ENCODE data around the gene DSG1.
"Not testable (repeated sequence)": the region's sequence is repeated elsewhere in the genome, so short reads cannot be mapped to it uniquely, and the experiment has no call there.

The DSG1 gene

DNA sequence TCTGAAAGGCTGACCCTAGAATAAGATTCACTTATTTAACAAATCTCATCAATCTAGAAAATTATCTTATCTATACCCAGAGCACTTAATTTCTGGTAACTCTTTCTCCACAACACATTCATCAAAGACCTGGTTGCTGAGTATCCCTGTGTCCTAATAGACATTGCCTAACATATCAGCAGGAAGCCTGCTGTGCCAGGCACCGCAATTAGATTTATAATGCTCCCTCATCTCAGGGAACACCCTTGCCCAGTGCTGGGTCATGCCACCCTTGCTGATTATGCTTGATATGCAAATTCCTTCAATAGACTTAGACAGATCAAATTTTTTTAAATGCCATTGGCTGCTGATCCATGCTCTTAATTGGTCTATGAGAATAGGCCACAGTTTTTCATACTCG is 3.8 kb downstream of the DSG1 start:
- Histone ChIP-seq H3K4me3 (no peak overlapping the region), H3K9me3 (replicated peaks in 1 of 11) (no peaks in the 10 kb centered on the region), H4K20me1 (no peaks in the 10 kb centered on the region), H3K27ac (no peak overlapping the region), H3K9ac (no peak overlapping the region), H3K27me3 (no peaks in the 10 kb centered on the region), H3K4me1 (no peaks in the 10 kb centered on the region), H3K36me3 (no peaks in the 10 kb centered on the region), H3K4me2 (no peak overlapping the region)
- TF ChIP-seq Cebpa-rat (IDR thresholded peaks at IDR 0.05) = no peak

DNA sequence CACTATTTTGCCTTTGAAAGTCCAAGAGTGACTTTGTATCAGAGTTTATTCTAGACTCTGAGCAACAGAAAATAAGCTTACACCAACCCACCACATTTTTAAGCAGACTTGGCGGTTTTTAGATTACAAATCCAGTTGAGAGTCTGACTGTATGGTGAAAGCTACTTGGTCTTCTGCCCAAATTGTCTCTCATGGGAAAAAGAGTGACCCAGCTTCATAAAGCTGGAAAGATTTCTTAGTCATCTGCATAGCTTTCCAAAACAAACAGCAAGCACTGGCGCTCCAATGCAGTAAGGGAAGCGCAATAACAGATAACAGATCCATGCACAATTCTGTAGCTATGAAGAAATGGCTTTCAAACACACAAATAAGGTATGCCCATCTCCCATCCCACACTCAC is 7.1 kb downstream of the DSG1 start:
- Histone ChIP-seq H3K36me3 (no peaks in the 10 kb centered on the region), H3K4me1 (no peaks in the 10 kb centered on the region), H3K27ac (no peak overlapping the region), H3K4me3 (no peak overlapping the region), H3K4me2 (no peak overlapping the region), H4K20me1 (no peaks in the 10 kb centered on the region), H3K9me3 (replicated peaks in 1 of 11) (no peaks in the 10 kb centered on the region), H3K27me3 (no peaks in the 10 kb centered on the region), H3K9ac (no peak overlapping the region)
- no peak for TF ChIP-seq Cebpa-rat (IDR thresholded peaks at IDR 0.05)

DNA sequence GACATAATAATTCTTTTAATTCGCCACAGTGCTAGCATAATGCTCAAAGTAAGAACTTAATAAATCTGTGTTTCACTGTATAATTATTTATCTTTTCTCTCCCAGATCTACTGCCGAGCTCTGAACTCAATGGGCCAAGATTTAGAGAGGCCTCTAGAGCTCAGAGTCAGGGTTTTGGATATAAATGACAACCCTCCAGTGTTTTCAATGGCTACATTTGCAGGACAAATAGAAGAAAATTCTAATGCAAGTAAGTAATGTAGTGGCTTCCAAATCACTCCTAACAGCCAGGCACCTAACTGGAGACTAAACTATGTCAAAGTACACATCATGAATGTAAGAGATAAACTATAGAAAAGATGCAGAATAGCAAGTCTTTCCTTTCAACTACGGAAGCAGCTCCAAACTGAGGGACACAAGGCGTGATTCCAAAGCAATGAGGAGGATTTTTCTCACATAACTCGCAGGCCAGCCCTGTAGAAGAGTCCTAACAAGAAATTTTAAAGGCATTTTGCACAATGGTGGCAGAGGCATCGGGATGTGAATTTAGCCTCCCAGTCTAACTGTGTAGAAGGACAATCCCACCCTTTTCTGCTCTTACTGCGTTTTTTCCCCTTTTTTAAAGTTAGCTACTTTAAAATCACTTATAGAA is 12.0 kb downstream of the DSG1 start:
- Histone ChIP-seq H3K27me3 (no peaks in the 10 kb centered on the region), H3K9ac (no peak overlapping the region), H3K27ac (no peak overlapping the region), H3K4me1 (no peaks in the 10 kb centered on the region), H3K4me3 (no peak overlapping the region), H3K4me2 (no peak overlapping the region), H3K9me3 (replicated peaks in 1 of 11) (no peaks in the 10 kb centered on the region), H4K20me1 (no peaks in the 10 kb centered on the region), H3K36me3 (no peaks in the 10 kb centered on the region)
- no peak for TF ChIP-seq Cebpa-rat (IDR thresholded peaks at IDR 0.05)

DNA sequence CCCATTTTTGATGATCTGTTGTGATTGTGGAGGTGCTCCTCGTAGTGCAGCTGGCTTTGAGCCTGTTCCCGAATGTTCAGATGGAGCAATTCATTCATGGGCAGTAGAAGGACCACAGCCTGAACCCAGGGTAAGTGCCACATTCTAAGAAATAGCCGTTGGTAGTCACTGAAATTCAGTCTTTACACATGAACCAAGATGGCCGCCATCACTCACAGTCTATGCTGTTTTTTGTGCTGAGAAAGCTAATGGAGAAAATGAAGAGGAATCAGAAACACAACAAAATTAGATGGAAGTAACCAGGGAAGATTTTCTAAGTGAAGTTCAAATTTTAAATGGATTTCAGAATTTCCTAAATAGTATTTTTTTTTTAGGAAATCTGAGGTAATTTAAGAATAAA is 25.5 kb downstream of the DSG1 start:
- TF ChIP-seq Cebpa-rat (IDR thresholded peaks at IDR 0.05) = no peak
- Histone ChIP-seq H3K27me3 (no peaks in the 10 kb centered on the region), H3K27ac (no peak overlapping the region), H3K36me3 (no peaks in the 10 kb centered on the region), H3K9ac (no peak overlapping the region), H3K9me3 (replicated peaks in 1 of 11) (no peaks in the 10 kb centered on the region), H3K4me2 (no peak overlapping the region), H4K20me1 (no peaks in the 10 kb centered on the region), H3K4me1 (no peaks in the 10 kb centered on the region), H3K4me3 (no peak overlapping the region)

DNA sequence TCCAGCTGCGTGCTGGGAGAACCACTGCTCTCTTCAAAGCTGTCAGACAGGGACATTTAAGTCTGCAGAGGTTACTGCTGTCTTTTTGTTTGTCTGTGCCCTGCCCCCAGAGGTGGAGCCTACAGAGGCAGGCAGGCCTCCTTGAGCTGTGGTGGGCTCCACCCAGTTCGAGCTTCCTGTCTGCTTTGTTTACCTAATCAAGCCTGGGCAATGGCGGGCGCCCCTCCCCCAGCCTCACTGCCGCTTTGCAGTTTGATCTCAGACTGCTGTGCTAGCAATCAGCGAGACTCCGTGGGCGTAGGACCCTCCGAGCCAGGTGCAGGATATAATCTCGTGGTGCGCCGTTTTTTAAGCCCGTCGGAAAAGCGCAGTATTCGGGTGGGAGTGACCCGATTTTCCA is 35.4 kb downstream of the DSG1 start:
- H3K4me2 ChIP-seq; H3K9ac ChIP-seq; H3K9me3 ChIP-seq (replicated peaks in 1 of 11); H3K27ac ChIP-seq; H3K4me3 ChIP-seq; H3K27me3 ChIP-seq; H3K4me1 ChIP-seq; H3K36me3 ChIP-seq; H4K20me1 ChIP-seq: not testable (repeated sequence)

DNA sequence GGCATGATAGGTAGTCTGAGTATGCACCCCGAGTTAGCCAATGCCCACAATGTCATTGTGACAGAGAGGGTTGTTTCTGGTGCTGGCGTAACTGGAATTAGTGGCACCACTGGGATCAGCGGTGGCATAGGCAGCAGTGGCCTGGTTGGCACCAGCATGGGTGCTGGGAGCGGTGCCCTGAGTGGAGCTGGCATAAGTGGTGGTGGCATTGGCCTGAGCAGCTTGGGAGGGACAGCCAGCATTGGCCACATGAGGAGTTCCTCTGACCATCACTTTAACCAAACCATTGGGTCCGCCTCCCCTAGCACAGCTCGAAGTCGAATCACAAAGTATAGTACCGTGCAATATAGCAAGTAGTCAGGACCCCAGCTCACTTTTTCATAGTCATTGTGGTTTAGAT is 37.0 kb downstream of the DSG1 start:
- H3K4me1 ChIP-seq = no peaks in the 10 kb centered on the region

DNA sequence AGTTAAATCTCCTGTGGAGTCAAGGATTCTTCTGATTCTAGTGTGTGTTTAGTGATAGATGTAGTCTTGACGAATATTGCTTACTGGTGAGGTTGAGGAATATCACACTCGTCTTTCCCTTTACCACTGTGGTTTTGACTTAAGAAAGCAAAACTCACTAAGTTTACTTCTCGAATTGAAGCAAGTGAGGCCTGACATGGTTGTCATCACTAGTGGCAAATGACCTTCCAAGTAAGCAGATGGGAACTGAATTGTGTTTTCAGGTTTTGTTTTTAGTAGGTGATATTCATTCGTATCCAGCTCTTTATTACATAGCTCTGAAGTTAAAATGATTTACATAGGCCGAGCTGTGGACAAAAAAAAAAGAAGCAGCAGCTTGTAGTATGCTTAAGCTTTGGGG is 38.1 kb downstream of the DSG1 start:
- no peak overlapping the region for H3K9ac ChIP-seq
- TF ChIP-seq Cebpa-rat (IDR thresholded peaks at IDR 0.05) = no peak
- H3K36me3 ChIP-seq = no peaks in the 10 kb centered on the region
- no peaks in the 10 kb centered on the region for H3K4me1 ChIP-seq
- no peak overlapping the region for H3K4me3 ChIP-seq
- peaks cover 0 to 9% (median under 1%) of the 10 kb centered on the region in 11 experiments; a peak in 5 of 22 replicates for H3K9me3 ChIP-seq (replicated peaks in 1 of 11)
- H3K27ac ChIP-seq = no peak overlapping the region
- H3K4me2 ChIP-seq = no peak overlapping the region
- H4K20me1 ChIP-seq = no peaks in the 10 kb centered on the region
- H3K27me3 ChIP-seq = no peaks in the 10 kb centered on the region

More for the DNA sequence above, 37.0 kb downstream of the DSG1 start:
- Histone ChIP-seq H3K4me2 (no peak overlapping the region), H3K9ac (no peak overlapping the region), H3K36me3 (no peaks in the 10 kb centered on the region), H3K27ac (no peak overlapping the region), H4K20me1 (no peaks in the 10 kb centered on the region), H3K9me3 (replicated peaks in 1 of 11) (peaks cover 0 to 9% (median 0%) of the 10 kb centered on the region in 11 experiments; a peak in 3 of 22 replicates), H3K4me3 (no peak overlapping the region), H3K27me3 (no peaks in the 10 kb centered on the region)
- no peak for TF ChIP-seq Cebpa-rat (IDR thresholded peaks at IDR 0.05)

DNA sequence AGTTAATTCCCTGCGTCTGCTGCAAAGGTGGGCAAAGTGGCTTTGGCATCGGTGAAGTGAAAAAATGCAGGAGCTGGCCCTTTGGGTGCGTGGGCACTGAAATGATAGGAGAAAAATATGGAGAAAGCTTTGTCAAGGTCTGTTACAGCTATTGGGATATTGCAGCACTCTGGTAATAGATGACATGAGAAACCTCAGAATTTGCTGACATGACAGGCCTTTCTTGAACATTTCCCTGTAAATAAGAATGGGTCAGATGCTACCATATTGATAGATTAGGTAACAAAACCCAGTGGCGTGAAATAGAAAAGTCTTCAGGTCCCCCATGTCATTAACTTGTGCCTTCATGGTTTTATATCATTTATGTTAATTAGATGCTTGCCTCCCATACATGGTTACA is 46.2 kb downstream of the DSG1 start:
- Histone ChIP-seq H3K4me1 (no peaks in the 10 kb centered on the region), H3K9ac (no peak overlapping the region), H3K4me2 (no peak overlapping the region), H4K20me1 (no peaks in the 10 kb centered on the region), H3K27me3 (no peaks in the 10 kb centered on the region), H3K9me3 (replicated peaks in 1 of 11) (peaks cover 0 to 15% (median 4%) of the 10 kb centered on the region in 11 experiments; a peak in 9 of 22 replicates), H3K27ac (no peak overlapping the region), H3K4me3 (no peak overlapping the region), H3K36me3 (no peaks in the 10 kb centered on the region)
- TF ChIP-seq Cebpa-rat (IDR thresholded peaks at IDR 0.05) = no peak

DNA sequence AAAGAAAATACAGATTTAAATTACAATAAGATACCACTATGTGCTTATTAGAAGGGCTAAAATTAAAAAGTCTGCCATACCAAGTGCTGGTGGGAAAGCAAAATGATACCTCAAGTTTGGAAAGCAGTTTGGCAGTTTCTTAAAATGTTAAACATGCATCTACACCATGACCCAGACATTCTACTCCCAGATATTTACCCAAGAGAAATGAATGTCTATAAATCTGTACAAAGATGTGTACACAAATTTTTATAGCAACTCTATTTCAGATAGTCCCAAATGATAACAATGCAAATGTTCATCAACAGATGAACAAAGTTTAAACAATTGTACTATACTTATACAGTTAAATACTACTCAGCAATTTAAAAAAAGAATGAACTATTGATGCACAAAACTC is 51.5 kb downstream of the DSG1 start:
- Histone ChIP-seq H4K20me1 (no peaks in the 10 kb centered on the region), H3K4me1 (no peaks in the 10 kb centered on the region), H3K27me3 (no peaks in the 10 kb centered on the region), H3K36me3 (no peaks in the 10 kb centered on the region), H3K4me2 (no peak overlapping the region), H3K9me3 (replicated peaks in 1 of 11) (no peaks in the 10 kb centered on the region), H3K9ac (no peak overlapping the region), H3K4me3 (no peak overlapping the region), H3K27ac (no peak overlapping the region)
- no peak for TF ChIP-seq Cebpa-rat (IDR thresholded peaks at IDR 0.05)

DNA sequence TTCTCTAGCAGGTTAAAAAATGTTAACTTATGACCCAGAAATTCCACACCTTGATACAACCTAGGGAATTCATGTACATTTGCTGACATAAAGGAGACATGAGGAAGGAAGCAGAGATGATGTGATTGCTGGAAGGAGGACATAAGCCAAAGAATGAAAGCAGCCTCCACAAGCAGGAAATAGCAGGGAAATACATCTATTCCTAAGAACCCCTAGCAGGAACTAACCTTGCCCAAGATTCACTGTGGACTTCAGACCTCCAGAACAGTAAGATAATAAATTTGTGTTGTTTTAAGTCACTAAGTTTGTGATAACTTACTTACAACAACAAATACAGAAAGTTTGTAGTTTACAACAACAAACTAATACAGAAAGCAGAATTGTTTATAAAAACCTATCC is 54.0 kb downstream of the DSG1 start:
- no peak overlapping the region for H3K9ac ChIP-seq
- H3K27me3 ChIP-seq = no peaks in the 10 kb centered on the region
- no peak overlapping the region for H3K27ac ChIP-seq
- no peak overlapping the region for H3K4me2 ChIP-seq
- TF ChIP-seq Cebpa-rat (IDR thresholded peaks at IDR 0.05) = no peak
- H3K4me1 ChIP-seq = no peaks in the 10 kb centered on the region
- H3K36me3 ChIP-seq = no peaks in the 10 kb centered on the region
- H3K9me3 ChIP-seq (replicated peaks in 1 of 11) = no peaks in the 10 kb centered on the region
- H4K20me1 ChIP-seq = no peaks in the 10 kb centered on the region
- H3K4me3 ChIP-seq = no peak overlapping the region
